Measurements from ENCODE around the gene LRR1. TPM values are rescaled to one million over a fixed set of nuclear protein-coding genes. Genes with fewer than 3 reads are reported as not detected.

Gene LRR1
- total and polyA plus RNA-seq, 2 of the 4 experiments (the other 2 are of a cell fraction), result 11.6 to 20.8 TPM

DNA sequence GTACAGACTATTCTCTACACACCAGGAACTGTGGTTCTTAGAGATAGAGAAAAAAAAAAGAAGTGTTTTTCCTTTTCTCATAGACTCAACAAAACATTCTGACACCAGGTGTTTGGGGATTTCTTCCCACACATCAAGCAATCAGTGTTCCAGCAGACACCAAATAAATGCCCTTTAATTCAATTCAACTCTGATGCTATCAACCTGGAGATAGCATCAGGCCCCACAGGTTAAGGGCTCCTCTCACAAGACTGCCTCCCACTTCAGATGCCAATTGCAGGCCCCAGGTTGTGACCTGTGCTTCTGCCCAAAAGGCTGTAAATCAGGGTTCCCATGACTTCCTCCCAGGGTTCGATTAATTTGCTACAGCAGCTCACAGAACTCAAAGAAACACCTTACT, 49.3 kb upstream of the LRR1 start:
- Histone ChIP-seq H2BK120ac (ENCODE audit: low read depth, low read length) (no peak overlapping the region), H2BK20ac (ENCODE audit: low read depth, low read length) (no peak overlapping the region), H3K4me2 (ENCODE audit: low read depth, low read length) (no peak overlapping the region), H2AK9ac (replicated peaks; ENCODE audit: low read depth, low read length, poor library complexity) (no peak overlapping the region), H3K4ac (ENCODE audit: low read depth, low read length) (no peak overlapping the region), H3K9ac (ENCODE audit: low read depth, low read length) (no peak overlapping the region), H3K4me3 (ENCODE audit: insufficient read depth, low read depth, low read length) (no peak overlapping the region), H4K8ac (ENCODE audit: low read depth in 2 of 2, low read length in 2 of 2) (no peak overlapping the region), H3K9me1 (ENCODE audit: insufficient read depth, low read length) (no peaks in the 10 kb centered on the region), H3K18ac (ENCODE audit: low read depth, low read length) (no peak overlapping the region), H3K14ac (replicated peaks; ENCODE audit: low read depth, low read length) (no peak overlapping the region), H2AFZ (replicated peaks; ENCODE audit: low read length, poor library complexity) (no peak overlapping the region), H2BK5ac (ENCODE audit: low read depth, low read length, poor library complexity, severe bottlenecking) (no peak overlapping the region), H3K56ac (ENCODE audit: extremely low read depth, insufficient read depth, low read length) (no peak overlapping the region), H4K20me1 (ENCODE audit: insufficient read depth, low read length) (no peaks in the 10 kb centered on the region), H2BK15ac (ENCODE audit: low read depth, low read length) (no peak overlapping the region), H4K5ac (ENCODE audit: low read depth, low read length) (no peak overlapping the region), H4K91ac (ENCODE audit: insufficient read depth, low read depth, low read length) (no peak overlapping the region), H3K4me1 (ENCODE audit: control insufficient read depth, insufficient read depth, low read length) (no peaks in the 10 kb centered on the region), H3K79me1 (ENCODE audit: low read depth in 1 of 2, low read length in 2 of 2) (no peaks in the 10 kb centered on the region), H3K27me3 (ENCODE audit: control insufficient read depth, insufficient read depth, low read length) (no peaks in the 10 kb centered on the region), H3K27ac (ENCODE audit: insufficient read depth, low read length) (no peak overlapping the region), H2AK5ac (ENCODE audit: low read depth, low read length) (no peak overlapping the region), H3K9me3 (ENCODE audit: control insufficient read depth, insufficient read depth, low read length) (no peaks in the 10 kb centered on the region), H3K36me3 (ENCODE audit: control insufficient read depth, insufficient read depth, low read length) (no peaks in the 10 kb centered on the region), H3K23ac (ENCODE audit: low read depth, low read length) (no peak overlapping the region)
- CTCF ChIA-PET, result interaction anchor here (0.8 to 1.1 kb wide), 2 partner anchors 11 to 52 kb away, joined by 3 read pairs; no protein-coding TSS in a partner anchor
- POLR2A ChIA-PET (ENCODE audit: unreplicated experiment), result no interaction called here
- intact Hi-C loops (cut with micrococcal nuclease) (no loop called here), in situ Hi-C loops (cut with MboI; ENCODE audit: low sequenced_read_pairs) (no loop called here), dilution Hi-C loops (cut with HindIII; ENCODE audit: low sequenced_read_pairs, unreplicated experiment) (no loop called here)
- BruUV-seq (replicated peaks), result no TSS peak
- DNase-seq (no peak), ATAC-seq (ENCODE audit: low read depth) (no peak)
- TF ChIP-seq, protein P1, sequence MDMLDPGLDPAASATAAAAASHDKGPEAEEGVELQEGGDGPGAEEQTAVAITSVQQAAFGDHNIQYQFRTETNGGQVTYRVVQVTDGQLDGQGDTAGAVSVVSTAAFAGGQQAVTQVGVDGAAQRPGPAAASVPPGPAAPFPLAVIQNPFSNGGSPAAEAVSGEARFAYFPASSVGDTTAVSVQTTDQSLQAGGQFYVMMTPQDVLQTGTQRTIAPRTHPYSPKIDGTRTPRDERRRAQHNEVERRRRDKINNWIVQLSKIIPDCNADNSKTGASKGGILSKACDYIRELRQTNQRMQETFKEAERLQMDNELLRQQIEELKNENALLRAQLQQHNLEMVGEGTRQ (IDR thresholded peaks at IDR 0.05; ENCODE audit: low read depth, low read length), result no peak
- TF ChIP-seq POLR2A (IDR thresholded peaks at IDR 0.05; ENCODE audit: low read depth, low read length), result no peak
- TF ChIP-seq CEBPB (IDR thresholded peaks at IDR 0.05; ENCODE audit: low read depth, low read length), result no peak
- no peak for TF ChIP-seq FOS (IDR thresholded peaks at IDR 0.05; ENCODE audit: low read depth, low read length)
- TF ChIP-seq BHLHE40 (IDR thresholded peaks at IDR 0.05; ENCODE audit: low read depth, low read length), result no peak
- no peak for TF ChIP-seq RAD21 (IDR thresholded peaks at IDR 0.05; ENCODE audit: low read length)
- no peak for TF ChIP-seq MXI1 (IDR thresholded peaks at IDR 0.05; ENCODE audit: borderline replicate concordance, low read depth, low read length)
- TF ChIP-seq RCOR1 (IDR thresholded peaks at IDR 0.05; ENCODE audit: insufficient replicate concordance, low read length), result no peak
- no CpG with 5 or more reads among the region's 1 CpG for WGBS, 2 experiments (ENCODE audit: extremely low coverage in 2 of 2, insufficient read length in 1 of 2)
